Measurements from ENCODE around the gene AHRR.

The AHRR gene

DNA sequence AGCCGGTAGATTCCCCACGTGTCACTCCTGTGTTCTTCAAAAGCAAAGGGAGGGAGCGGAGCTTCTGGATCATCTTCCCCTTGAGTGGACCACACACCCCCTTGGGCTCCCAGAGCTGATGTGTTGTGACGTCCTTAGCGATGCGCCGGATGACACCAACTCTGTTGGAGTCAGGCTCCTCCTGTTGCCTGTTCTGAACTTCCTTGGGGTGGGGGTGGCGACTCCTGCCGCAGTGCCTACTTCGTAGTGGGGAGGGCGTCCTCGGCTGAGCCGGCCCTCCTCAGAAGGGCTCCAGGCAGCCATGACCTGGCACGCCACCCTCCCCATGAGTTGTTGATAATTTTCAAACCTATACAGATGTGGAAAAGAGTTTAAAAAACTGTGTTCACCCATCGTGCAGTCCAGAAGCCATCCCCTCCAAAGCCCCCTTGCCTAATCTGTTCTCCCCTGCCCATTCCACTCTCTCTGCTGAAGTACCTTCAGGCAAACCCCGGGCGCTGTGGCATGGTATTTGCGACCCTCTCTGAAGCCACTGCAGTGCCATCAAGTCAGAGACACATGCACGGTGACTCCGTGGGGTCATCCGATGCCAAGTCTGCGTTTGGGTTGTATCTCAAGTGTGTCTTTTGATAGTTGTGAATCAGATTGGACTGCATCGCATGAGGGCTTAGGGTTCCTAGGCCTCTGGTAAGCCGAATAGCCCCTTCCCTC lies 138.2 kb downstream of the AHRR start:
- H3K4me3 ChIP-seq (ENCODE audit: low read depth, low read length), result no peak overlapping the region
- TF ChIP-seq, protein P1, sequence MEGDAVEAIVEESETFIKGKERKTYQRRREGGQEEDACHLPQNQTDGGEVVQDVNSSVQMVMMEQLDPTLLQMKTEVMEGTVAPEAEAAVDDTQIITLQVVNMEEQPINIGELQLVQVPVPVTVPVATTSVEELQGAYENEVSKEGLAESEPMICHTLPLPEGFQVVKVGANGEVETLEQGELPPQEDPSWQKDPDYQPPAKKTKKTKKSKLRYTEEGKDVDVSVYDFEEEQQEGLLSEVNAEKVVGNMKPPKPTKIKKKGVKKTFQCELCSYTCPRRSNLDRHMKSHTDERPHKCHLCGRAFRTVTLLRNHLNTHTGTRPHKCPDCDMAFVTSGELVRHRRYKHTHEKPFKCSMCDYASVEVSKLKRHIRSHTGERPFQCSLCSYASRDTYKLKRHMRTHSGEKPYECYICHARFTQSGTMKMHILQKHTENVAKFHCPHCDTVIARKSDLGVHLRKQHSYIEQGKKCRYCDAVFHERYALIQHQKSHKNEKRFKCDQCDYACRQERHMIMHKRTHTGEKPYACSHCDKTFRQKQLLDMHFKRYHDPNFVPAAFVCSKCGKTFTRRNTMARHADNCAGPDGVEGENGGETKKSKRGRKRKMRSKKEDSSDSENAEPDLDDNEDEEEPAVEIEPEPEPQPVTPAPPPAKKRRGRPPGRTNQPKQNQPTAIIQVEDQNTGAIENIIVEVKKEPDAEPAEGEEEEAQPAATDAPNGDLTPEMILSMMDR (IDR thresholded peaks at IDR 0.05; ENCODE audit: borderline replicate concordance, insufficient read depth, low read depth, low read length), result no peak

DNA sequence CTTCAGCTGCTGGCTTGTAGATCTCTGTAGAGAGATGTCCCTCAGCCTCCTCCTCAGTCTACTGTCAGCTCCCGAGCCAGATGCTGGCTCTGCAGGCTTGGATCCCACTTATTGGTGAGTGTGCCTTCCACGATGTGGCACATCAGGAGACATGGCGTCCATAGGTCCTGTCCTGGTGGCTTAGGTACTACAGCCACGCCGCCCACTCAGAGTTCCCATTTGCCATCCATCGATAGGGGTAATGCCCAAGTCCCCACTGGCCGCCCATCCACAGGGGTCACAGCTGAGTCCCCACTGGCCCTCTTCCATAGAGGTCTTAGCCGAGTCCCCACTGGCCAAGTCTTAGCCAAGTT lies 138.7 kb downstream of the AHRR start:
- H3K4me3 ChIP-seq (ENCODE audit: low read depth, low read length), result no peak overlapping the region
- TF ChIP-seq, protein P1 (IDR thresholded peaks at IDR 0.05; ENCODE audit: borderline replicate concordance, insufficient read depth, low read depth, low read length), result no peak

DNA sequence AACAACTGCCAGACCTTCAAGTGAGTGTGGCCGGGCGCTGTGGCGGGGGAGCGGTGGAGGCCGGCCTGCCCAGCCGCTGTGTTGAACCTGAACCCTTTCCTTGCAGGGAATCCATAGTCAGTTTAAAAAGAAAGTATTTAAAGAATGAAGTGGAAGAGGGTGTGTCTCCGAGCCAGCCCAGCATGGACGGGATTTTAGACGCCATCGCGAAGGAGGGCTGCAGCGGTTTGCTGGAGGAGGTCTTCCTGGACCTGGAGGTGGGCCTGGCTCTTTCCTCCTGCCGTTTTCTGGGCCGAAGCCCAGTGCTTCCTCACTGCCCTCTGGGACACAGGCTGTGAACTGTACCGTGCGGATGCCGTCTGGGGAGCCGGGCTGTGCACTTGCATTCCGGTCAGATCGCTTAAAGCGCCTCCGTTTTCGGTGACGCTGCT lies 140.6 kb downstream of the AHRR start:
- no peak overlapping the region for H3K4me3 ChIP-seq (ENCODE audit: low read depth, low read length)
- TF ChIP-seq, protein P1 (IDR thresholded peaks at IDR 0.05; ENCODE audit: borderline replicate concordance, insufficient read depth, low read depth, low read length), result no peak

DNA sequence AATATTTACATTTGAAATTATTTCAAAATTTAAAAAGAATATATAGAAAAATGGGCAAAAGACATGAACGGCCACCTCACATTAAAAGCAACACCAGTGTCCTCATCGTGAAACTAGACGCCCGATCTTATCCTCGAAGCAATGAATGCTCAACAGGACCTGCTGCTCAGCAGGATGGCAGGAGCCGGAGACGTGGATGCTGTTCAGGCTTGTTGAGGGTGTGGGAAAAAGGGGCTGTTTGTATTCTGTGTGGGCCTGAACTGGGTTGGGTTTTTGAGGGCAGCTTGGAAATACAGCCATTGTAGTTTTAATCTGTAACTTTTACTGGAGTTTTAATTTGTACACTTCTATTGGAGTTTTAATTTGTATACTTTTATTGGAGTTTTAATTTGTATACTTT lies 141.8 kb downstream of the AHRR start:
- TF ChIP-seq, protein P1 (IDR thresholded peaks at IDR 0.05; ENCODE audit: borderline replicate concordance, insufficient read depth, low read depth, low read length), result no peak
- H3K4me3 ChIP-seq (ENCODE audit: low read depth, low read length), result no peak overlapping the region

DNA sequence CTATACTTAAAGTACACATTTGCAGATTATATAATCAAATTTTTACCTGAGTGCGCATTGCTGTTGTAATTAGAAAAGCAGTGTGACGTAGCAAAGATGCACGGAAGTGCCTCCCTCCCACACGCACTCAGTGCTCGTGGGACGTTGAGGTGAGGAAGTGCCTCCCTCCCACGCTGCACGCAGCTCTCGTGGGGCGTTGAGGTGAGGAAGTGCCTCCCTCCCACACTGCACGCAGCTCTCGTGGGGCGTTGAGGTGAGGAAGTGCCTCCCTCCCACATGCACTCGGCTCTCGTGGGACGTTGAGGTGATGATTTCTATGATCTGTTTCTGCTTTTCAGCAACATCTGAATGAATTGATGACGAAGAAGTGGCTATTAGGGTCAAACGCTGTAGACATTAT lies 142.4 kb downstream of the AHRR start:
- no peak overlapping the region for H3K4me3 ChIP-seq (ENCODE audit: low read depth, low read length)
- TF ChIP-seq, protein P1 (IDR thresholded peaks at IDR 0.05; ENCODE audit: borderline replicate concordance, insufficient read depth, low read depth, low read length), result no peak

DNA sequence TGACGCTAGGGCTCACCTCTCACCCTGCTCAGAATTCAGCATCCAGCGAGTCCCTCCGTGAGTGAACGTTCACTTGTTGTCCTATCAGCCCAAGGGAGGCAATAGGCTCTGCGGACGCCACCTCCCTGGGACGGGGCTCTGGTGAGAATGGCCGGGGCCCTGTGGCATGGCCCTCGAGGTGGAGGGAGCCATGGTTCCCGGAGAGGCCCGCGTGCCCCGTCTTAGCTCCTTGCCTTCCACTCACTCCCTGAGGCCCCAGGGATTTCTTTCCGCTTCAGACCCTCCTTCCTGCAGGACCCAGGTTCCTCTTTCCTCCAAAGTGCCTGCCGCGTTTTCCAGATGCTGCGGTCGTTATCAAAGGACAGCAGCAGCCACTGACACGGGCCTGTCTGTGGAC lies 142.9 kb downstream of the AHRR start:
- TF ChIP-seq, protein P1 (IDR thresholded peaks at IDR 0.05; ENCODE audit: borderline replicate concordance, insufficient read depth, low read depth, low read length), result no peak
- no peak overlapping the region for H3K4me3 ChIP-seq (ENCODE audit: low read depth, low read length)

DNA sequence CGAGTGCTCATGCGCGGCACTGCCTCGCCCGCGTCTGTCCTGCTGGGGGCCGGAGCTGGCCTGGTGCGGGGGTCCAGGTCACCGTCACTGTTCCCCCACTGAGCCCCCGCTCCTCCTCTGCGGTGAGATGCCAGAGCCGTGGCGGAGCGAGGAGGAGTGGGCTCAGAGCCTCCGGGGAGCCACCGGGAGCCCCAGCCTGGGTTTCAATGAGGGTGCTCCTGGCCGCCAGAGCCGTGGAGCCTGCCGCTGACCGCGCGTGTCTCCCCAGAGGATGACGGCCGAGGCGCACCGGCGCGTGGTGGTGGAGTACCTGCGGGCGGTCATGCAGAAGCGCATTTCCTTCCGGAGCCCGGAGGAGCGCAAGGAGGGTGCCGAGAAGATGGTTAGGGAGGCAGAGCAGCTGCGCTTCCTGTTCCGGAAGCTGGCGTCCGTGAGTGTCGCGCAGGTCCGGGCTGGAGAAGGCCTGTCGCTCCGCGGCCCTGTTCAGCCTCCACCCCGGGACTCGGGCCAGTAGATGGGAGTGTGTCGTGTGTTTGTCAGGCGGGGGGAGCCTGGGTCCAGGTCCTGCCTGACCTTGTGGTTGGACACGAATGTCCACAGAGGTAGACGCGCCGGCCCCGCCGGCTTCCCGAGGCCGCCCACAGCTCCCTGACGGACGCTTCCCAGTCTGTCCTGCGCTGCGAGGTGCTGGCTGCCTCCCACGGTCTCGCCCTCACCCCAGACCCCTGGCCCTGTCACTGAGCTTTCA lies 143.5 kb downstream of the AHRR start:
- TF ChIP-seq, protein P1 (IDR thresholded peaks at IDR 0.05; ENCODE audit: borderline replicate concordance, insufficient read depth, low read depth, low read length), result no peak
- H3K4me3 ChIP-seq (ENCODE audit: low read depth, low read length), result no peak overlapping the region
